HG02943 (cell line): ENCODE results near the gene SMS.

Experiments used
- ATAC-seq: cut with Tn5 transposase; IDR thresholded peaks from one replicate; pipeline ENCODE4 v1.9.1; 2021; ENCODE audit warnings: mild to moderate bottlenecking, low read depth, moderate library complexity; ENCODE audit not compliant: unreplicated experiment

Gene SMS

DNA sequence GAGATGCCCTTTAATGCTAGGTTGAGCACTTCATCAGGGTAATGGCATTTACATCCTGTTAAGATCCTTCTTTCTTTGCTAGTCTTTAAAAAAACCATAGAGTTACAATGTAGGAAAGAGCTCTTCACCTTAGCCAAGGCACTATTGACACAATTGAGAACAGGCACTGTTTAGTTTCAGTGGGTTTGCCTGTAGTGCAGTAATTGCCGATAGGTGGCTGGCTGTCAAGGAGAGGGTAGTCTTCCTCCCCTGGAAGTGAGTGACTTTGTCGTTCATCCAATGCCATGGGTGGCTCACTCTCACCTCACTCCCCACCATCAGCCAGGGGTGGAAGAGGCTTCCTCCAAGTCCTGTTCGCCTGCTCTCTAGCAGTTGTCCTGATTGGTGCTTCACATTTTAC, 34.7 kb downstream of the SMS start:
- no peak for ATAC-seq

DNA sequence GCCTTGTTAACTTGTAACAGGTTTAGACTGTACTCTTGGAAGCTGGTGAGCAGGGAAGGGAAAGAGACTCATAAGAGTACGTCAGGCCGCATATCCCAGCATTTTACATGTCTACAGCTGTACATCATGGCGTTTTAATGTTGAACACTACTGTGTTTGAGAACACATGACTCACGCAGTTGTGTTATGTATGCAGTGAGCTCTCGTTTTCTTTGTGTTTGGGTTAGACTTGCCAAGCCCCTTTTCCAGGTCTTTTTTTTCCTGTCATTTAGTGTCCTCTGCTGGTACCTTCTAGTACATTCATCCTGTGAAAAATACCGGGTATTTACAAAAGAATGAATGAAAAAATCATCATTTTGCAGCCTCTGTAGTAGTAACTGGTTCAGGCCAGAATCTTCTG, 35.3 kb downstream of the SMS start:
- no peak for ATAC-seq

- no peak for ATAC-seq
These were observed 37.8 kb downstream of the SMS start for GRCh38 chrX:21978346-21978745.

DNA sequence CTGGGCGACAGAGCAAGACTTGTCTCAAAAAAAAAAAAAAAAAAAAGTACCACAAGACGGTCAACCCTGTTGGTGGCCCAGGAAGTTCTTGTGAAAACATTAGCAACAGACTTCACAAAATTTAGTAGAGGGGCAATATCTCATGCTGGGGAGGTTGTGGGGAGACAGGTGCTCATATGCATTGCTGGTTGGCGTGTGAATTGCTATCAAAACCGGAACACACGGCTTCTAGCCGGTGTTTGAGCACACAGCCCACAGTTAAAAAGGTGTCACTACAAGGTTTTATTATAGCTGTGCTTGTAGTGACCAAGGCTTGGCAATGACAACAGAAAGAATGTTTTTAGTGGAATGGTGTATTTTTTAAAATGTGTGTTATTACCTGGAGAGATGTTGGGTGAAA, 41.8 kb downstream of the SMS start:
- no peak for ATAC-seq

- ATAC-seq: peak; percentile 93
These were observed 44.8 kb downstream of the SMS start for GRCh38 chrX:21985332-21985777.

DNA sequence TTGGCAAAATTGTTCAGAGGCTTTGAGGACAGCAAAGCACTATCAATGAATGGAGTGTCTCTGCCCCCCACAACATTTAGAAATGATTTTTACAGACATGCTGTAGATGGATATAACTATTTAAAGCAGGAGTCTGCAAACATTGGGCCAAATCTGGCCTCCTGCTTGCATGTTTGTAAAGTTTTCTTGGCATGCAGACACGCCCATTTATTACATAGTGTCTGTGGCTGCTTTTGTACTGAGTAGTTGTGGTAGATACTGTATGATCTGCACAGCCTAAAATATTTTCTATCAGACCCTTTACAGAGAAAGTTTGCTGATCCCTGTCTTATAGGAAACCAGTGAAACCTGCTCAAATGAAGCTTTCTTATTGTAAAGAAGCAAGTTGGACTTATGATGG, 46.1 kb downstream of the SMS start:
- no peak for ATAC-seq

DNA sequence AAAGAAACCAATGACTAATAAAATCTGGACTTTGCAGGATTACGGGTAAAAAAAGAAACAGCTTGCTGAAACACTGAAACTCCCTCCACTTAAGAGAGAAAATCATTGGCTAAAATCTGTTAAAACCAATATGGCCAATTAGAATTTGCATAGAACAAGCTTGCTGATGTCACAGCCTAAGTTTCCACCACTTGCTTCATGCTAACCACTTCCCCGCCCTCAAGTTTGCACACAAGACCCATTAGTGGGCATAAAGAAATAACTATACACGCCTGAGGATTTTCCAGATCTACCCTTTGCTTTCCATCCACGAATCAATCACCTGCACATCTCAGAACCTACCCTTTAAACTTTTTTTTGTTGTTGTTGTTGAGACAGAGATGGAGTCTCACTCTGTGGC, 48.9 kb downstream of the SMS start:
- no peak for ATAC-seq

- no peak for ATAC-seq
These were observed 50.3 kb downstream of the SMS start for GRCh38 chrX:21990832-21991231.

- ATAC-seq: no peak
These were observed 51.0 kb downstream of the SMS start for GRCh38 chrX:21991504-21991903.

DNA sequence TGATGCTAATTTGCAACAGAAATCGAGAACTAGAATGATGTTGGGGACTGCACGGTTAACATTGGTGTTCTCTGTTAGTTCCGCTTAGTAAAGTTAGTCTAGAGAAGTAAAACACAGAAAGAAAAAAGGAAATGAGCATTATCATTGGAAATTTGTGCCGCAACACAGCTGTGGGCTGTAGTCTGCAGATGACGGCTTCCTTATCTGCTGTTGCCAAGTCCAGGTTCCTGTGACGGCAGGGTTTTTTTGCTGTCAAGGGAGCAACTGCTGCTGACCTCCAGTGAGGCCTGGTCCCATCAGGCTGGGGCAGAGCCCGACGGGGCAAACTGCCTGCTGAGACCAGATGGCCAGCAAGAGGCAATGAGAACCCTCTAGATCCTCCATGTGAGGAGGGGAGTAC, 52.8 kb downstream of the SMS start:
- peak; percentile 60 for ATAC-seq

- no peak for ATAC-seq
These were observed 56.5 kb downstream of the SMS start for GRCh38 chrX:21996872-21997455.

DNA sequence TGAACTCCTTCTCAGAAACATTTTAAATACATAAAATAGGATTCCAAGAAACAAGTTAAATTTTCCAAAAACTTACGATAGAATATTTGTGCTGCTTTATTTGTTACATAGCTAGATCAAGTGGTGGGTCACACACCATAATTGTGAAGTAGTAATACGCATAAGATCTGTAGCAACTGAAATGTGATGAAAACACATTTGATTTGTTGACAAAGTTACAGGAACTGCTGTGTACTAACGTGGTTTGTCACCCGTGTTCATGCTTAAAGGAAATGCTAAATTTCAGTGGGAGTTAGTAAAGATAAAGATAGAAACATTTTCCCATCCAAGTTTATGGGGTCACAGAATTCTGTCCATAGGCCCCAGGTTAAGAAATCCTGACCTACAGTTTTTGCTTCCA, 57.5 kb downstream of the SMS start:
- ATAC-seq: no peak

- ATAC-seq: no peak
These were observed 64.4 kb downstream of the SMS start for GRCh38 chrX:22004866-22005265.

DNA sequence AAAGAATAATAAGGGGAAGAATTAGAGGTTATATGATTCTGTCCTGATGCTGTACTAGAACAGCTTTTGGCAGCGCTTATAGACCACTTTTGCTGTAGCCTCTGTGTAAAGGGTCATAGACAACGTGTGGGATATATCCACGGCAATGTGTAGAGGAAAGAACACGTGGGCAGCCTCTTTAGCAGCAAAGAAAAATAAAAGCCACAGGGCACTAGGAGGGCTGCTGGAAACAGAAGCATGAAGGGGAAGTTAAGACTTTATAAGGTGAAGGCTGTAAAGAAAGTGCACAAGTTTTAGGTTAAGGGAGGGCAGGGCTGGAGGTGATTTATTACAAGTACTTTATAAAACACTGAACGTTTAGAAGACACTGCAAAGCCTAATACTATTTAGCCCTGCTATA, 71.5 kb downstream of the SMS start:
- no peak for ATAC-seq

GRCh38 chrX:22012931-22013330, 72.4 kb downstream of the SMS start:
- ATAC-seq: no peak

DNA sequence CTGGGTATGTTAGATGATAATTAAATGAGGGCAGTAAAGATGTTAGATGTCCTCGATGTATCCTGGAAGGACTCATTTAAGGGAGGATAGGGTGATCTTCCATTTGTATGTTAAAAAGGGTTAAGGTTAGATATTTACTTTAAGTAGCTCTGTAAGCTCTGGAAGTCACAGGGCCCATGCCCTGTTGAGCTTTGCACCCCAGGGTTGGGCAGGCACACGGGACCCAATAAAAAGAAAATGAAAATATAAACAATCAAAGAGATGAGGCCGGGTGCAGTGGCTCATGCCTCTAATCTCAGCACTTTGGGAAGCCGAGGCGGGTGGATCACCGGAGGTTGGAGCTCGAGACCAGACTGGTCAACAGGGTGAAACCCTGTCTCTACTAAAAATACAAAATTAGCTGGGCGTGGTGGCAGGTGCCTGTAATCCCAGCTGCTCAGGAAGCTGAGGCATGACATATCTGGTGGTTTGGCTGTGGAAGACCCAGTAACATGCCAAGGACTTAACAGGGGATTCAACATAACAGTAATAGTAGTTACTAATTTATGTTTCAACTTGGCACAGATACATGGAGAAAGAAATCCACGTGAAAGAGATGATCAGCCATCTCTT, 74.7 kb downstream of the SMS start:
- ATAC-seq: no peak

- ATAC-seq: no peak
These were observed 81.3 kb downstream of the SMS start for GRCh38 chrX:22021751-22022324.

- ATAC-seq: no peak
These were observed 84.1 kb downstream of the SMS start for GRCh38 chrX:22024577-22024976.

DNA sequence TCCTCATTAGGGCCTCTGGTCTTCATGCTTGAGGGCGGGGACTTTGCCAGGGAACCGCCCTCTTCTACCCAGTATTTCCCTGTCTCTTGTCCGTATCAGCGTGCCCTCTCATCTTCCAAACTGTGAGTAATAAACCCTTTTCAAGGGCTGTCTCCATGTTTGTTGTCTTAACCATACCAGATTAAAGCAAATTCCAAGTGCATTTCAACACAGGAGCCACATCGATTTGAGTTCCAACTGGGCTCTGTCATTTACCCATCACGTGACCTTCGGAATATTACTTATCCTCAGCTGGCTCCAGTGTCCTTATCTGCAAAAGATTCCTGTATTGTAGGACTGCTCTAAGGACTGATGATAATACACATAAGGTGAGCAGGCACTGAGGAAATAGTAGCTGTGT, 85.2 kb downstream of the SMS start:
- ATAC-seq: no peak

GRCh38 chrX:22026731-22027130, 86.2 kb downstream of the SMS start:
- no peak for ATAC-seq

DNA sequence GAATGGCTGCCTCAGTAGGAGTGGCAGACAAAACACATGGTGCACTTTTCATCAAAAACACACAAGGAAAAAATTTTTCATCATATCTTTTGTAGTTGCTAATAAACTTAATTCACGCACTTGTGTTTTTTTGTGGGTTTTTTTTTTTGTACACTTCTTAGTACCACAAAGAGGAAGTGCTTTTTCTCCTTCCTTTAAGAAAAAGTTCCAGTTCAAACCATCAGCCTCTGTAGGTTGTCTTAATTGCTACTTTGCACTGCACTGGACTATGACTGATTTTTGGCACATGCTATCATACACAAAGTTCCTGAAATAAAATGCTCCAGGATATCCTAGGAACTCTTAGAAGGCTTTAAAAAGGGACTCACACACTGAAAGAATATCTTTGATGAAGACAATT, 91.6 kb downstream of the SMS start, which contains the start of gene PHEX:
TSS of gene PHEX (plus strand) at position 242 of the 400 bp plus-strand sequence. CDS start 681 bp downstream, outside the sequence.
- ATAC-seq: no peak

DNA sequence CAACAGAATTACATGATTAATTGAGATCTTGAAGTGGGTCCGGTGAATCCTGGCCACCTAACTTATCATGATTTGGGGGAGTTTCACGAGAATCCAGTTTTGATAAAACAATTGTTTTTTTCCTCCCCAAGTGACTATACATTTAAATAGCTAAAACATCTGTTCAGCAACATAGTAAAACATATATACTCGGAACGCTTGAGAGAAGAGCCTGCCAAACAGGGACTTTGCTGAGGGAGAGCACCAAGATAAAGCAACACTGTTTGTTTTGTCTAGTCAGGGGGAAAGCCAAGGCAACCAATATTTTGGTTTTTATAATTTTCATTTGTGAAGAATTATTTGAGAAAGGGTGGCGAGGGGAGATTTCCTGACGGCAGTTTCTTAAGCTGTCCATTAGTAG, 92.0 kb downstream of the SMS start:
- no peak for ATAC-seq
